ENCODE results near the gene KCNH2. TPM values are rescaled to one million over a fixed set of nuclear protein-coding genes. Genes with fewer than 3 reads are reported as not detected.
A peak's percentile ranks its signal among the peaks of the same experiment; 100 is the strongest.

The KCNH2 gene
- total and polyA plus RNA-seq, 7 donors, result 0.46 to 107 (median 40.6) TPM

DNA sequence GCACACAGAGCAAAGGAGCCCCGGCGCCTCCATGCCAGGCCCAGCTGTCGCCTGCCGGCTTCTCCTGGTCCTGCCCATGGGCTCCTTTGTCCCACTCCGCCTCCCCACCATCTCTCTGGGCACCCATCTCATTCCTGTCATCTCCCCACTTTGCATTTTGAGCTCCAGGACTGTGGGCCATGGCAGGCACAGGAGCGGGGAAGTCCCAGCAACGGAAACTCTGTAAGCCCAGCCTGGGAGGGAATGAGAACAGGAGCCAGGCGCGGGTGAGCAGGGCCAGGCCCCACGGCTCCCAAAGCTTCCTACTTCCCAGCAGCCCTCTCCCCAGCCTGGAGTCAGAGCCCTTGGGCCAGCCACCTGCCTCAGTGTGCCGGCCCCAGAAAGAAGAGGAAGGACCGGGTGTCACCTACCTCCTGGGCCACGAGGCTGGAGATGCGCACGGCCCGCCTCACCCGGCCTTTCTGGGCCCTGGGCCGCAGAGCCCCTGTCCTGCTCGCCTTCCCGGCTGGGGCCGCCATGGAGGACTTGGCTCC, 23.1 kb downstream of the KCNH2 start:
- intact Hi-C loops (cut with DNase I), result loop anchor here (1.0 kb wide), 1 partner anchor 52 kb away; no protein-coding TSS in a partner anchor
- TF ChIP-seq EP300 (IDR thresholded peaks at IDR 0.05) (no peak), POLR2A (IDR thresholded peaks at IDR 0.05) (no peak), POLR2AphosphoS5 (IDR thresholded peaks at IDR 0.05) (no peak), CTCF (IDR thresholded peaks at IDR 0.05) (no peak)
- WGBS, 2 donors, result 69 to 85% methylated on average over 21 of the region's 21 CpGs
- H3K4me3 ChIP-seq, result peak overlapping the region; percentile 18 to 59 (median 48)
- peaks cover 0 to 76% (median 62%) of the 10 kb centered on the region in 4 donors for H3K4me1 ChIP-seq
- H3K27ac ChIP-seq, result peak overlapping the region; percentile 77 to 97 (median 92)
- H3K36me3 ChIP-seq, result peaks cover 18 to 34% (median 19%) of the 10 kb centered on the region in 4 donors
- DNase-seq, result no peak
- H3K27me3 ChIP-seq, result no peaks in the 10 kb centered on the region
- H3K9me3 ChIP-seq, result no peaks in the 10 kb centered on the region

DNA sequence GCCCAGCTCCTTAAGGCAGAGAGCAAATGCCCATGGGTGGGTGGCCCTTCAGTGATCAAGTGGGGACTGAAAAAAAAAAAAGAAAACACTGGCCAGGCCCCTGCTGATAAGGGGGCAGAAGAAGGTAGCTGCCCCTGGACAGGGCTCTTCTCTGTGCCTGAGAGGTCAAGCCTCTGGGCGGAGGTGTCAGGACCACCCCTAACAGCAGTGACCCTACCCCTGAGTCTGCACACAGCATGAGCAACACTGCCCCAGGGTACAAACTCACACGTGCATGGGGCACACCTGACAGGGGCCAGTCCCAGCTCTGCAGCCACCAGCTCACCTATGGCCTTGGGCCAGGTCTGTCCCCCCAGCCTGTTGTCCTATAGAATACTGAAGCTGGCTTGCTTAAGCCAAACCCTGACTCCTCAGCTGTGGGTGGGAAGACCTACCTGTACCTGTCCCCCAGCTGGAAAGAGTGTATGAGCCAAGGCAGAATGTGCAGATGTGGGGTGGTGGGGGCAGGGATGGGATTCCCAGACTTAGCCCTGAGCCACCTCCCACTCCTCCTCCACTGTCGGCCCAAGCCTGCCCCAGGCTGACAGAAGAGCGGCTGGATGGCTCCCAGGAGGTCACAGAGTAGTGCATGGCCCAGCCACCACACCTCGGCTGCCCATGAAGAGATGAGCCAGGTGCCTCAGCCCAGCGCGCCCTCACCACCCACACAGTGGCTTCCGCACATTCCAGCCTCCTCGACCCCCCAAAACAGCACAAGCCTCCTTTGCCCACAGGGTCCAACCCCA, 23.7 kb downstream of the KCNH2 start:
- Histone ChIP-seq H3K4me1 (peaks cover 0 to 82% (median 65%) of the 10 kb centered on the region in 4 donors), H3K27ac (peak overlapping the region; percentile 77 to 97 (median 92)), H3K4me3 (peak overlapping the region; percentile 18 to 59 (median 48)), H3K9me3 (no peaks in the 10 kb centered on the region), H3K27me3 (no peaks in the 10 kb centered on the region), H3K36me3 (peaks cover 18 to 41% (median 26%) of the 10 kb centered on the region in 4 donors)
- 85 to 88% methylated on average over 9 of the region's 9 CpGs for WGBS, 2 donors
- peak; percentile 69 for DNase-seq
- intact Hi-C loops (cut with DNase I), result no loop called here
- TF ChIP-seq EP300 (IDR thresholded peaks at IDR 0.05) (no peak), POLR2AphosphoS5 (IDR thresholded peaks at IDR 0.05) (no peak), CTCF (IDR thresholded peaks at IDR 0.05) (no peak), POLR2A (IDR thresholded peaks at IDR 0.05) (no peak)

GRCh38 chr7:150953061-150953997, 24.8 kb downstream of the KCNH2 start:
- intact Hi-C loops (cut with DNase I), result no loop called here
- TF ChIP-seq POLR2A (IDR thresholded peaks at IDR 0.05), result no peak
- H3K4me1 ChIP-seq, result peaks cover 0 to 90% (median 74%) of the 10 kb centered on the region in 4 donors
- peak overlapping the region; percentile 18 to 59 (median 37) for H3K4me3 ChIP-seq
- peaks cover 18 to 43% (median 26%) of the 10 kb centered on the region in 4 donors for H3K36me3 ChIP-seq
- peak overlapping the region in 3 of 4 donors; percentile 90 to 97 (median 94) for H3K27ac ChIP-seq
- DNase-seq, result peak; percentile 75
- 89 to 93% methylated on average over 17 of the region's 17 CpGs for WGBS, 2 donors
- H3K9me3 ChIP-seq, result no peaks in the 10 kb centered on the region
- no peaks in the 10 kb centered on the region for H3K27me3 ChIP-seq

GRCh38 chr7:150952331-150953050, 25.6 kb downstream of the KCNH2 start:
- TF ChIP-seq POLR2AphosphoS5 (IDR thresholded peaks at IDR 0.05) (no peak), EP300 (IDR thresholded peaks at IDR 0.05) (no peak), CTCF (IDR thresholded peaks at IDR 0.05) (no peak), POLR2A (IDR thresholded peaks at IDR 0.05) (no peak)
- peaks cover 0 to 95% (median 79%) of the 10 kb centered on the region in 4 donors for H3K4me1 ChIP-seq
- WGBS, 2 donors, result 88 to 90% methylated on average over 33 of the region's 33 CpGs
- no peaks in the 10 kb centered on the region for H3K9me3 ChIP-seq
- peaks cover 18 to 39% (median 26%) of the 10 kb centered on the region in 4 donors for H3K36me3 ChIP-seq
- H3K4me3 ChIP-seq, result peak overlapping the region in 3 of 4 donors; percentile 24 to 59 (median 50)
- H3K27ac ChIP-seq, result peak overlapping the region in 3 of 4 donors; percentile 90 to 97 (median 94)
- DNase-seq, result peak; percentile 66
- intact Hi-C loops (cut with DNase I), result no loop called here
- H3K27me3 ChIP-seq, result no peaks in the 10 kb centered on the region
